Activated T-cell treated with anti-CD3 and anti-CD28 coated beads, Interleukin-2, amount 50 U/mL, for 24 hours (primary cell): ENCODE measurements around the gene BMAL1.
A peak's percentile ranks its signal among the peaks of the same experiment; 100 is the strongest.

ENCODE experiments used
- DNase-seq: peaks from one replicate; pipeline ENCODE4 v3.0.0-alpha.2; 2020
- H3K27ac Mint-ChIP-seq: 2 replicates; pipeline ENCODE4 v1.8.0; 2020; ENCODE audit warnings: mild to moderate bottlenecking, mixed read lengths
- H3K27me3 Mint-ChIP-seq: 2 replicates; pipeline ENCODE4 v1.8.0; 2020; ENCODE audit warnings: mixed read lengths
- H3K36me3 Mint-ChIP-seq: 2 replicates; pipeline ENCODE4 v1.8.0; 2020; ENCODE audit warnings: low read depth, mixed read lengths
- H3K4me1 Mint-ChIP-seq: 2 replicates; pipeline ENCODE4 v1.8.0; 2020; ENCODE audit warnings: low read depth, mixed read lengths
- H3K4me3 Mint-ChIP-seq: 2 replicates; pipeline ENCODE4 v1.8.0; 2020; ENCODE audit warnings: mild to moderate bottlenecking, moderate library complexity, mixed read lengths
- H3K9me3 Mint-ChIP-seq: 2 replicates; pipeline ENCODE4 v1.8.0; 2020; ENCODE audit warnings: mixed read lengths

Gene BMAL1

GRCh38 chr11:13311570-13311969 is 34.0 kb downstream of the BMAL1 start:
- peaks cover 40% of the 10 kb centered on the region for H3K36me3 Mint-ChIP-seq
- no peak overlapping the region for H3K27ac Mint-ChIP-seq

GRCh38 chr11:13313005-13313819 is 35.6 kb downstream of the BMAL1 start:
- DNase-seq: no peak
- Mint-ChIP-seq H3K36me3 (peaks cover 40% of the 10 kb centered on the region), H3K9me3 (no peaks in the 10 kb centered on the region), H3K27ac (peak overlapping the region; percentile 2), H3K4me3 (no peak overlapping the region), H3K27me3 (no peaks in the 10 kb centered on the region), H3K4me1 (peaks cover 79% of the 10 kb centered on the region)

More at GRCh38 chr11:13311570-13311969, 34.0 kb downstream of the BMAL1 start:
- H3K27me3 Mint-ChIP-seq: no peaks in the 10 kb centered on the region
- no peaks in the 10 kb centered on the region for H3K9me3 Mint-ChIP-seq
- no peak for DNase-seq
- H3K4me1 Mint-ChIP-seq: peaks cover 65% of the 10 kb centered on the region
- H3K4me3 Mint-ChIP-seq: no peak overlapping the region

GRCh38 chr11:13314676-13315394 is 37.2 kb downstream of the BMAL1 start:
- Mint-ChIP-seq H3K4me1 (peaks cover 85% of the 10 kb centered on the region), H3K27ac (no peak overlapping the region), H3K27me3 (no peaks in the 10 kb centered on the region), H3K4me3 (no peak overlapping the region), H3K36me3 (peaks cover 39% of the 10 kb centered on the region), H3K9me3 (no peaks in the 10 kb centered on the region)
- DNase-seq: no peak

- DNase-seq: no peak
- no peaks in the 10 kb centered on the region for H3K9me3 Mint-ChIP-seq
- no peak overlapping the region for H3K4me3 Mint-ChIP-seq
- peaks cover 30% of the 10 kb centered on the region for H3K36me3 Mint-ChIP-seq
- peak overlapping the region; percentile 66 for H3K27ac Mint-ChIP-seq
- H3K27me3 Mint-ChIP-seq: no peaks in the 10 kb centered on the region
- peaks cover 84% of the 10 kb centered on the region for H3K4me1 Mint-ChIP-seq
Observed at GRCh38 chr11:13315517-13316432, 38.2 kb downstream of the BMAL1 start.

- Mint-ChIP-seq H3K27ac (peak overlapping the region; percentile 66), H3K4me1 (peaks cover 79% of the 10 kb centered on the region), H3K9me3 (no peaks in the 10 kb centered on the region), H3K27me3 (no peaks in the 10 kb centered on the region), H3K36me3 (peaks cover 24% of the 10 kb centered on the region), H3K4me3 (no peak overlapping the region)
- DNase-seq: no peak
Observed at GRCh38 chr11:13316528-13316961, 39.0 kb downstream of the BMAL1 start.

- Mint-ChIP-seq H3K9me3 (no peaks in the 10 kb centered on the region), H3K36me3 (peaks cover 25% of the 10 kb centered on the region), H3K4me1 (peaks cover 79% of the 10 kb centered on the region), H3K27ac (peak overlapping the region; percentile 30), H3K27me3 (no peaks in the 10 kb centered on the region), H3K4me3 (no peak overlapping the region)
- no peak for DNase-seq
Observed at GRCh38 chr11:13317293-13318080, 39.9 kb downstream of the BMAL1 start.

GRCh38 chr11:13318498-13319295 is 41.1 kb downstream of the BMAL1 start:
- Mint-ChIP-seq H3K4me3 (peak overlapping the region; percentile 50), H3K9me3 (no peaks in the 10 kb centered on the region), H3K27ac (peak overlapping the region; percentile 63), H3K4me1 (peaks cover 69% of the 10 kb centered on the region), H3K27me3 (no peaks in the 10 kb centered on the region), H3K36me3 (peaks cover 18% of the 10 kb centered on the region)
- no peak for DNase-seq

GRCh38 chr11:13320688-13321087 is 43.1 kb downstream of the BMAL1 start:
- Mint-ChIP-seq H3K27me3 (no peaks in the 10 kb centered on the region), H3K4me1 (peaks cover 61% of the 10 kb centered on the region), H3K36me3 (peaks cover 16% of the 10 kb centered on the region), H3K4me3 (no peak overlapping the region), H3K27ac (no peak overlapping the region), H3K9me3 (no peaks in the 10 kb centered on the region)
- DNase-seq: no peak

- H3K27ac Mint-ChIP-seq: peak overlapping the region; percentile 27
- no peak overlapping the region for H3K4me3 Mint-ChIP-seq
- H3K27me3 Mint-ChIP-seq: no peaks in the 10 kb centered on the region
- DNase-seq: no peak
- peaks cover 14% of the 10 kb centered on the region for H3K36me3 Mint-ChIP-seq
- H3K9me3 Mint-ChIP-seq: no peaks in the 10 kb centered on the region
- peaks cover 56% of the 10 kb centered on the region for H3K4me1 Mint-ChIP-seq
Observed at GRCh38 chr11:13321431-13321830, 43.8 kb downstream of the BMAL1 start.

- H3K36me3 Mint-ChIP-seq: peaks cover 31% of the 10 kb centered on the region
- peaks cover 42% of the 10 kb centered on the region for H3K4me1 Mint-ChIP-seq
- no peak for DNase-seq
- no peak overlapping the region for H3K4me3 Mint-ChIP-seq
- H3K9me3 Mint-ChIP-seq: no peaks in the 10 kb centered on the region
- no peak overlapping the region for H3K27ac Mint-ChIP-seq
- no peaks in the 10 kb centered on the region for H3K27me3 Mint-ChIP-seq
Observed at GRCh38 chr11:13324141-13324540, 46.6 kb downstream of the BMAL1 start.

GRCh38 chr11:13324709-13325108 is 47.1 kb downstream of the BMAL1 start:
- Mint-ChIP-seq H3K27me3 (no peaks in the 10 kb centered on the region), H3K27ac (peak overlapping the region; percentile 3), H3K4me3 (no peak overlapping the region), H3K9me3 (no peaks in the 10 kb centered on the region), H3K4me1 (peaks cover 43% of the 10 kb centered on the region), H3K36me3 (peaks cover 35% of the 10 kb centered on the region)
- DNase-seq: no peak

GRCh38 chr11:13327421-13327820 is 49.8 kb downstream of the BMAL1 start:
- no peak for DNase-seq
- H3K27ac Mint-ChIP-seq: peak overlapping the region; percentile 39
- H3K36me3 Mint-ChIP-seq: peaks cover 26% of the 10 kb centered on the region
- H3K4me3 Mint-ChIP-seq: no peak overlapping the region
- H3K4me1 Mint-ChIP-seq: peaks cover 51% of the 10 kb centered on the region
- no peaks in the 10 kb centered on the region for H3K9me3 Mint-ChIP-seq
- no peaks in the 10 kb centered on the region for H3K27me3 Mint-ChIP-seq

GRCh38 chr11:13328286-13328685 is 50.7 kb downstream of the BMAL1 start:
- peaks cover 59% of the 10 kb centered on the region for H3K4me1 Mint-ChIP-seq
- H3K27me3 Mint-ChIP-seq: no peaks in the 10 kb centered on the region
- no peak overlapping the region for H3K4me3 Mint-ChIP-seq

More at GRCh38 chr11:13328286-13328685, 50.7 kb downstream of the BMAL1 start:
- no peak for DNase-seq
- peaks cover 22% of the 10 kb centered on the region for H3K36me3 Mint-ChIP-seq
- no peak overlapping the region for H3K27ac Mint-ChIP-seq
- H3K9me3 Mint-ChIP-seq: no peaks in the 10 kb centered on the region
